ENCODE results near the gene OSBPL3.
"Not testable (repeated sequence)": the region's sequence is repeated elsewhere in the genome, so short reads cannot be mapped to it uniquely, and the experiment has no call there.

DNA sequence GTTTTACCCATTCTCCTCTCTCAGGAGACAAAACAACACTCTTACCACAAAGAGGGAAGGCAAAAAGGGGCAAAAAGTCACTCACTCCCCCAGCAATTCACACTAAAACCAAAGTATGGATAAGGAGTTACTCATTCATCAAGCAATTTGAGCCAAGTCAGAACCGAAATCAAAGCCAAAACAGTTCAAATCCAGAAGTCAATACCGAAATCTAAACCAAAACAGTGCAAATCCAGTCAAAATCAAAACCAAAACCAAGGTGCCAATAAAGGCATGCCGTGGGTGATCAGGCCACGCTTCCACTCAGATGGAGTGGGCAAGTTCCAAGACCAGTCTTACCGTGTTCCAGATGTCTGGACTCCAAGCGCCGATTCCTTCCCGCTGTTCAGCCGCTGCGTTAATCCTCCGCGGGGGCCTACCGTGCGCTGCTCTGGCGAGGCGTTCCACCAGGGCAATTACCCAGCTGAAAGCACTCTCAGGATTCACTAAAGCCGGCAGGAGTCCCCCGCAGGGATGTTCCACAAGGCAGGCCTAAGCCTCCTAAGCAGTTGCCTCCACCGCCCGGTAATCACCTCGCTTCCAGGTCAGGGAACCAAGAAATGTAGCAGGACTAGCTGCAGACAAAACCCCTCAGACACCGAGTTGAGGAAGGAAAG lies 185.1 kb downstream of the OSBPL3 start:
- not testable (repeated sequence) for TF ChIP-seq IRF2 (CRISPR knock-in tag; IDR thresholded peaks at IDR 0.05; ENCODE audit: borderline replicate concordance, low read depth); NFYB (CRISPR knock-in tag; conservative IDR thresholded peaks at IDR 0.05; ENCODE audit: low read depth); ELF4 (CRISPR knock-in tag; IDR thresholded peaks at IDR 0.05; ENCODE audit: low read depth); CREM (CRISPR knock-in tag; IDR thresholded peaks at IDR 0.05); ZNF512 (CRISPR knock-in tag; IDR thresholded peaks at IDR 0.05; ENCODE audit: borderline replicate concordance); USF2 (CRISPR knock-in tag; IDR thresholded peaks at IDR 0.05); ATF2 (CRISPR knock-in tag; IDR thresholded peaks at IDR 0.05; ENCODE audit: borderline replicate concordance, low read depth)
- TF ChIP-seq, protein P1, sequence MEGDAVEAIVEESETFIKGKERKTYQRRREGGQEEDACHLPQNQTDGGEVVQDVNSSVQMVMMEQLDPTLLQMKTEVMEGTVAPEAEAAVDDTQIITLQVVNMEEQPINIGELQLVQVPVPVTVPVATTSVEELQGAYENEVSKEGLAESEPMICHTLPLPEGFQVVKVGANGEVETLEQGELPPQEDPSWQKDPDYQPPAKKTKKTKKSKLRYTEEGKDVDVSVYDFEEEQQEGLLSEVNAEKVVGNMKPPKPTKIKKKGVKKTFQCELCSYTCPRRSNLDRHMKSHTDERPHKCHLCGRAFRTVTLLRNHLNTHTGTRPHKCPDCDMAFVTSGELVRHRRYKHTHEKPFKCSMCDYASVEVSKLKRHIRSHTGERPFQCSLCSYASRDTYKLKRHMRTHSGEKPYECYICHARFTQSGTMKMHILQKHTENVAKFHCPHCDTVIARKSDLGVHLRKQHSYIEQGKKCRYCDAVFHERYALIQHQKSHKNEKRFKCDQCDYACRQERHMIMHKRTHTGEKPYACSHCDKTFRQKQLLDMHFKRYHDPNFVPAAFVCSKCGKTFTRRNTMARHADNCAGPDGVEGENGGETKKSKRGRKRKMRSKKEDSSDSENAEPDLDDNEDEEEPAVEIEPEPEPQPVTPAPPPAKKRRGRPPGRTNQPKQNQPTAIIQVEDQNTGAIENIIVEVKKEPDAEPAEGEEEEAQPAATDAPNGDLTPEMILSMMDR (IDR thresholded peaks at IDR 0.05) = not testable (repeated sequence)
- TF ChIP-seq, protein P2, sequence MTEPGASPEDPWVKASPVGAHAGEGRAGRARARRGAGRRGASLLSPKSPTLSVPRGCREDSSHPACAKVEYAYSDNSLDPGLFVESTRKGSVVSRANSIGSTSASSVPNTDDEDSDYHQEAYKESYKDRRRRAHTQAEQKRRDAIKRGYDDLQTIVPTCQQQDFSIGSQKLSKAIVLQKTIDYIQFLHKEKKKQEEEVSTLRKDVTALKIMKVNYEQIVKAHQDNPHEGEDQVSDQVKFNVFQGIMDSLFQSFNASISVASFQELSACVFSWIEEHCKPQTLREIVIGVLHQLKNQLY (CRISPR knock-in tag; IDR thresholded peaks at IDR 0.05) = not testable (repeated sequence)
